Calu3 (cell line): ENCODE measurements around the gene HAGHL. TPM values are rescaled to one million over a fixed set of nuclear protein-coding genes. Genes with fewer than 3 reads are reported as not detected.
A peak's percentile ranks its signal among the peaks of the same experiment; 100 is the strongest.

Experiments
- BruUV-seq: library from RNA; stranded (reverse); fragments of 400-500 nt; replicated peaks from 2 replicates; lab custom pipeline; 2021; lab: Mats Ljungman, UMichigan
- CTCF ChIA-PET: fragments of 300-600 bp; sonication (Branson Sonifier 250); formaldehyde crosslinking; loops from one replicate; lab custom pipeline; 2022; ENCODE audit warnings: antibody characterized with exemption; lab: Charles Lee
- DNase-seq: peaks from one replicate; pipeline ENCODE4 v3.0.0; 2022
- H3K27ac Mint-ChIP-seq: one replicate; pipeline ENCODE4 v1.8.0; 2022; ENCODE audit warnings: mixed read lengths; ENCODE audit not compliant: unreplicated experiment
- H3K27me3 Mint-ChIP-seq: one replicate; pipeline ENCODE4 v1.8.0; 2022; ENCODE audit warnings: mixed read lengths; ENCODE audit not compliant: unreplicated experiment
- H3K36me3 Mint-ChIP-seq: one replicate; pipeline ENCODE4 v1.8.0; 2022; ENCODE audit warnings: mild to moderate bottlenecking, moderate library complexity, mixed read lengths; ENCODE audit not compliant: insufficient read depth, unreplicated experiment
- H3K4me1 Mint-ChIP-seq: one replicate; pipeline ENCODE4 v1.8.0; 2022; ENCODE audit warnings: mild to moderate bottlenecking, low read depth, mixed read lengths; ENCODE audit not compliant: unreplicated experiment
- H3K4me3 Mint-ChIP-seq: one replicate; pipeline ENCODE4 v1.8.0; 2022; ENCODE audit warnings: mild to moderate bottlenecking, low read depth, moderate library complexity, mixed read lengths; ENCODE audit not compliant: unreplicated experiment
- H3K9me3 Mint-ChIP-seq: one replicate; pipeline ENCODE4 v1.8.0; 2022; ENCODE audit warnings: low read depth, mixed read lengths; ENCODE audit not compliant: unreplicated experiment
- CTCF ChIP-seq: fragments of 200-600 bp; IDR thresholded peaks from one replicate; pipeline ENCODE4 v1.8.0; 2022; ENCODE audit warnings: antibody characterized with exemption; ENCODE audit not compliant: unreplicated experiment
- intact Hi-C: fragments of 100-400 bp; cut with micrococcal nuclease; formaldehyde crosslinking; loops from one replicate; pipeline ENCODE4 v1.10.0; 2022; ENCODE audit not compliant: unreplicated experiment
- total RNA-seq: library from RNA; stranded (reverse); gene quantifications from 2 replicates; pipeline ENCODE4 v1.2.3, GENCODE V29; 2022

Gene HAGHL
- total RNA-seq, 1 experiment from 2014 or later = 11.7 TPM

DNA sequence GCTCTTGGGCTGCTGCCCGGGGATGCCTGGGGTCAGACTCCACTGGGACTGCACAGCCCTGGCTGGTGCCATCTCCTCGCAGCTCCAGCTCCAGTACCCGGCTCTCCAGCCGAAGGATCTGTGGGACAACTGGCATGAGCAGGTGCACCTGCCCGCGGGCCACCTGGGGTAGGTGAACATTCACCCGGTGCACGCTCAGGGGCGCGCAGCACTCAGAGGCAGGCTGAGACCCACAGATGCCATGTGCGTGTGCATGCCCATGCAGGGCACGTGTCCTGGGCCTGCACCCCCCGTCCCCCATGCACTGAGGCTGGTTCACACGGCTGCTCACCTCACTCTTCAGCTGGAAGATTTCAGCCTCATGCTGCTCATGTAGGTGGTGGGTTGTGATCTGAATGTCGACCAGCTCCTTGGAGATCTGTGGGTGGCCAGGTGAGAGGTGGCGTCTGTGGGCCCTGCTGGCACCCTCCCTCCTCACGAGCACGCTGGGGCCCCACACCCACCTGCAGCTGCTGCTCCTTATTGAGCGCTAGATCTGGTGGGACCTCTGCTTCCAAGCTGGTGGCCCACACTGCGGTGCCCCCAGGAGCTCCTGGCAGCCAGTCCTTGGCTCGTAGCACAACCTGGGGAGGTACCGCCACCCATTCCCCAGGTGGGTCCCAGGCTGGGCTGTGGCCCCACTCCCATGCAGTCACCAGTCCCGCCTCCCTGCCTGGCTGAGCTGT, 1.3 kb upstream of the HAGHL start:
- DNase-seq = no peak
- no peak overlapping the region for H3K27ac Mint-ChIP-seq
- CTCF ChIA-PET = interaction anchor here (1.1 to 1.8 kb wide), 2 partner anchors 9 to 16 kb away, joined by 3 to 10 read pairs; no protein-coding TSS in a partner anchor
- no peaks in the 10 kb centered on the region for H3K9me3 Mint-ChIP-seq
- intact Hi-C loops = no loop called here
- no peaks in the 10 kb centered on the region for H3K4me1 Mint-ChIP-seq
- TF ChIP-seq CTCF = no peak
- no TSS peak for BruUV-seq
- peak overlapping the region; percentile 74 for H3K4me3 Mint-ChIP-seq
- H3K27me3 Mint-ChIP-seq = no peaks in the 10 kb centered on the region
- H3K36me3 Mint-ChIP-seq = peaks cover 70% of the 10 kb centered on the region

GRCh38 chr16:726188-726437, 793 bp upstream of the HAGHL start:
- Mint-ChIP-seq H3K4me3 (peak overlapping the region; percentile 74), H3K27ac (no peak overlapping the region)
- intact Hi-C loops = no loop called here

DNA sequence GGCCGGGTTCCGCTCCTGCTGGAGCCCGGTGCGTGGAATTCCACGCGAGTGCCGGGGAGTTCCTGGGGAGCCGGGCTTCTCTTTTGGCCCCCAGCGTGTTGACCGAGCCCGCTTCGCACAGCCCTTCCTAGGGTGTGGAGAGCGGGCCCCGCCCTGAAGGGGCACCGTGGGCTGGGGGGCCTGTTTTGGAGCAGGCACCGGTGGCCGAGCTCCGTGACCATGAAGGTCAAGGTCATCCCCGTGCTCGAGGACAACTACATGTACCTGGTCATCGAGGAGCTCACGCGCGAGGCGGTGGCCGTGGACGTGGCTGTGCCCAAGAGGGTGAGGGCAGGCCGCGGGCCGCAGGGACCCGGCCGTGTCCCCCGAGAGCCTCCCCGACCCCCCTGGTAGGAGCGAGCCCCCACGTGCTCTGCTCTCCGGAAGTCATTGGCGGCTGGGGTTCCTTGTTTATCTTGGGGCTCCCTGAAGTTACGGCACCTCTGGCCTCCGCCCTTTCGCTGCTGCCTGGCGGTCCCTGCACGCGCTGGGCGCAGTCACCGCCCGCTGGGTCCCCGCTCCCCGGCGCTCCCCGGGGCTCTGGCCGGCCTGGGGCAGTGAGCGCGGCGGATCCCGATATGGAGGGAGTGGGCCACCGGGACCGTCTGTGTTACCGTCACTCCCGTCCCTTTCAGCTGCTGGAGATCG, 528 bp downstream of the HAGHL start:
- CTCF ChIA-PET = interaction anchor here (0.7 to 1.1 kb wide), 3 partner anchors 11 to 15 kb away, joined by 3 to 7 read pairs (median 3); partner anchors contain the start of gene CIAO3
- peak overlapping the region; percentile 74 for H3K4me3 Mint-ChIP-seq
- H3K9me3 Mint-ChIP-seq = no peaks in the 10 kb centered on the region
- intact Hi-C loops = no loop called here
- no peak overlapping the region for H3K27ac Mint-ChIP-seq
- H3K4me1 Mint-ChIP-seq = no peaks in the 10 kb centered on the region
- BruUV-seq = no TSS peak
- H3K27me3 Mint-ChIP-seq = no peaks in the 10 kb centered on the region
- H3K36me3 Mint-ChIP-seq = peaks cover 57% of the 10 kb centered on the region
- no peak for TF ChIP-seq CTCF
- DNase-seq = no peak

More at GRCh38 chr16:726188-726437, 793 bp upstream of the HAGHL start:
- CTCF ChIA-PET = interaction anchor here (1.8 kb wide), 1 partner anchor 10 kb away, joined by 10 read pairs; no protein-coding TSS in a partner anchor
- Mint-ChIP-seq H3K27me3 (no peaks in the 10 kb centered on the region), H3K36me3 (peaks cover 69% of the 10 kb centered on the region), H3K9me3 (no peaks in the 10 kb centered on the region), H3K4me1 (no peaks in the 10 kb centered on the region)
- no peak for TF ChIP-seq CTCF
- BruUV-seq = no TSS peak
- no peak for DNase-seq

DNA sequence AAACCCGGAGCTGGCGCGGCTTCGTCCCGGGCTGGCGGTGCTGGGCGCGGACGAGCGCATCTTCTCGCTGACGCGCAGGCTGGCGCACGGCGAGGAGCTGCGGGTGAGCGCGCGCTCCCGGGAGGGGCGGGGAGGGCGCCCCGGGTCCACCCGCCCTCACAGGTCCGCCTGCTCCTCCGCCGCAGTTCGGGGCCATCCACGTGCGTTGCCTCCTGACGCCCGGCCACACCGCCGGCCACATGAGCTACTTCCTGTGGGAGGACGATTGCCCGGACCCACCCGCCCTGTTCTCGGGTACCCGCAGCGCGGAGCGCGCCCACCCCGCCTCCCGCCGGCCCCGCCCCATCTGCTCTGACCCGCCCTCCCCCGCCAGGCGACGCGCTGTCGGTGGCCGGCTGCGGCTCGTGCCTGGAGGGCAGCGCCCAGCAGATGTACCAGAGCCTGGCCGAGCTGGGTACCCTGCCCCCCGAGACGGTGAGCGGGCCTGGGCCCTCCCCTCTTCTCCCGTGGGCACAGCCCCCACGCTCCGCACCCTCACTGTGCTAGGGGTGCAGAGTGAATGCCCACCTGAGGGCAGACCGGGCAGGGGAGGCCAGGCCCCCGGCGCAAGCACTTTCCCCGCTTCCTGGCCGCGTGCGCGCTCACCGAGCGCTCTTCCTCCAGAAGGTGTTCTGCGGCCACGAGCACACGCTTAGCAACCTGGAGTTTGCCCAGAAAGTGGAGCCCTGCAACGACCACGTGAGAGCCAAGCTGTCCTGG, 1.4 kb downstream of the HAGHL start:
- Mint-ChIP-seq H3K36me3 (peaks cover 60% of the 10 kb centered on the region), H3K27me3 (no peaks in the 10 kb centered on the region), H3K4me3 (peak overlapping the region; percentile 74), H3K9me3 (no peaks in the 10 kb centered on the region), H3K4me1 (no peaks in the 10 kb centered on the region), H3K27ac (no peak overlapping the region)
- intact Hi-C loops = no loop called here
- DNase-seq = peak; percentile 72
- no peak for TF ChIP-seq CTCF
- CTCF ChIA-PET = interaction anchor here (0.6 to 1.1 kb wide), 5 partner anchors 12 to 591 kb away, joined by 3 to 7 read pairs (median 3); partner anchors contain the start of gene CIAO3
- no TSS peak for BruUV-seq
